ENCODE measurements around the gene ISG20L2. TPM values are rescaled to one million over a fixed set of nuclear protein-coding genes. Genes with fewer than 3 reads are reported as not detected.

The ISG20L2 gene
- total RNA-seq, 6 experiments from 2014 or later = 10.3 to 14.1 (median 12.2) TPM

DNA sequence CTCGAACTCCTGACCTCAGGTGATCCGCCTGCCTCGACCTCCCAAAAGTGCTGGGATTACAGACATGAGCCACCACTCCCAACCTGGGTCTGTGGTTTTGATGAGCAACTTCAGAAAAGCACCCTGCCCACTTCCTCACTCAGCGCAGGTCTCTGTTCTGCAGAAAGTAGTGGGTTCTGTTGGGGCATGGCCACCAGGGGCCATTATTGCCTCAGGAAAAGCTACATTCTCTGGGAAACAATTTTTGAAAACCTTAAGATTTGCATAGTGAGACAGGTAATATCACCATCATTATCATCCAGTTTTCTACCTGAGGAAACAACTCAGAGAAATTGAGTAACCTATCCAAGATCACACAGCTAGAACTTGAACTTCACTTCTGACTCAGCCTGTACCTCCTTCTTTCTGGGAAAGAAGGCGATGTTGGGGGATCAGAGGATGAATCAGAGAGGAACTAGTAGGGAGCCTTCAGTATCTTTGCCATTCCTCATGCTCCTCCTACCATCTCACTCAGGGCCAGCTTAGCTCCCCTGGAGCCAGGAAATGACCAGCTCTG is 44.3 kb downstream of the ISG20L2 start:
- H3K9me3 ChIP-seq = no peaks in the 10 kb centered on the region
- WGBS (ENCODE audit: insufficient coverage, low coverage, low lambda C conversion rate, missing lambda C conversion rate) = 48% methylated on average over 2 of the region's 5 CpGs
- no peaks in the 10 kb centered on the region for H3K27me3 ChIP-seq
- no peak for TF ChIP-seq POLR2A (IDR thresholded peaks at IDR 0.05)
- TF ChIP-seq, protein P1, sequence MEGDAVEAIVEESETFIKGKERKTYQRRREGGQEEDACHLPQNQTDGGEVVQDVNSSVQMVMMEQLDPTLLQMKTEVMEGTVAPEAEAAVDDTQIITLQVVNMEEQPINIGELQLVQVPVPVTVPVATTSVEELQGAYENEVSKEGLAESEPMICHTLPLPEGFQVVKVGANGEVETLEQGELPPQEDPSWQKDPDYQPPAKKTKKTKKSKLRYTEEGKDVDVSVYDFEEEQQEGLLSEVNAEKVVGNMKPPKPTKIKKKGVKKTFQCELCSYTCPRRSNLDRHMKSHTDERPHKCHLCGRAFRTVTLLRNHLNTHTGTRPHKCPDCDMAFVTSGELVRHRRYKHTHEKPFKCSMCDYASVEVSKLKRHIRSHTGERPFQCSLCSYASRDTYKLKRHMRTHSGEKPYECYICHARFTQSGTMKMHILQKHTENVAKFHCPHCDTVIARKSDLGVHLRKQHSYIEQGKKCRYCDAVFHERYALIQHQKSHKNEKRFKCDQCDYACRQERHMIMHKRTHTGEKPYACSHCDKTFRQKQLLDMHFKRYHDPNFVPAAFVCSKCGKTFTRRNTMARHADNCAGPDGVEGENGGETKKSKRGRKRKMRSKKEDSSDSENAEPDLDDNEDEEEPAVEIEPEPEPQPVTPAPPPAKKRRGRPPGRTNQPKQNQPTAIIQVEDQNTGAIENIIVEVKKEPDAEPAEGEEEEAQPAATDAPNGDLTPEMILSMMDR (IDR thresholded peaks at IDR 0.05) = no peak
- no peak overlapping the region for H3K27ac ChIP-seq
- ATAC-seq (no peak), DNase-seq (no peak)
- no peak overlapping the region for H3K4me3 ChIP-seq
- intact Hi-C loops (cut with DNase I) = no loop called here
- peaks cover 0 to 1% (median 0%) of the 10 kb centered on the region in 4 donors for H3K4me1 ChIP-seq
- no peaks in the 10 kb centered on the region for H3K36me3 ChIP-seq

DNA sequence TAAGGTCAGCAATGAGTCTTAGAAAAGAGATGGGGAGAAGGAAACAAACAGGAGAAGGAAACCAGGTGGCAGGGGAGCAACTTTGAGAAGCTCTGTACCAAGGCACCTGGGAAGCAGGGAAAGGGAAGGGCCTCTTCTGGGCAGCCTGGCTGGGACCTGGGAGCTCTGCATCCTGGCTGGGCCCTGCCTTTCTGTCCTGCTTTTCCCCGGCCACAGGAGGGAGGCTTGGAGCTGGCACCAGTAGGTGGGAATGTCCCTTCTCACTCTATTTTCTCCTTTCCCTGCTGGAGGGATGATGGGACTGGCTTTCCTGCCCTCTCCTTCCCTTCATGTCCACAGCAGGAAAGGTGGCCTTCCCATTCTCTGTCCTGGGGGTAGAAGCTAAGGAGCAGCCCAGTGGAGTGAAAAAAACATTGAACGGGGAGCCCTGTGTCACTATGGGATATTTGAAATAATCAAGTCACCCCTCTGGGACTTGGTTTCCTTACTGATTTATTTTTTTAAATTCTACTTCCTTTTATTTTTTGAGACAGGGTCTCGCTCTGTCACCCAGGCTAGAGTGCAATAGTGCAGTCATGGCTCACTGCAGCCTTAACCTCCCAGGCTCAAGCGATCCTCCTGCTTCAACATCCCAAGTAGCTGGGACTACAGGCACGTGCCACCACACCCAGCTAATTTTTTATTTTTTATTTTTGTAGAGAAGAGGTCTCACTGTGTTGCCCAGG is 46.2 kb downstream of the ISG20L2 start:
- no peak for TF ChIP-seq POLR2A (IDR thresholded peaks at IDR 0.05)
- TF ChIP-seq, protein P1 (IDR thresholded peaks at IDR 0.05) = no peak
- H3K27ac ChIP-seq = no peak overlapping the region
- ATAC-seq (no peak), DNase-seq (no peak)
- WGBS (ENCODE audit: insufficient coverage, low coverage, low lambda C conversion rate, missing lambda C conversion rate) = 29% methylated on average over 2 of the region's 5 CpGs
- no peaks in the 10 kb centered on the region for H3K36me3 ChIP-seq
- no peaks in the 10 kb centered on the region for H3K4me1 ChIP-seq
- H3K27me3 ChIP-seq = peaks cover 0 to 3% of the 10 kb centered on the region in 2 donors
- H3K9me3 ChIP-seq = no peaks in the 10 kb centered on the region
- intact Hi-C loops (cut with DNase I) = no loop called here
- H3K4me3 ChIP-seq = no peak overlapping the region

DNA sequence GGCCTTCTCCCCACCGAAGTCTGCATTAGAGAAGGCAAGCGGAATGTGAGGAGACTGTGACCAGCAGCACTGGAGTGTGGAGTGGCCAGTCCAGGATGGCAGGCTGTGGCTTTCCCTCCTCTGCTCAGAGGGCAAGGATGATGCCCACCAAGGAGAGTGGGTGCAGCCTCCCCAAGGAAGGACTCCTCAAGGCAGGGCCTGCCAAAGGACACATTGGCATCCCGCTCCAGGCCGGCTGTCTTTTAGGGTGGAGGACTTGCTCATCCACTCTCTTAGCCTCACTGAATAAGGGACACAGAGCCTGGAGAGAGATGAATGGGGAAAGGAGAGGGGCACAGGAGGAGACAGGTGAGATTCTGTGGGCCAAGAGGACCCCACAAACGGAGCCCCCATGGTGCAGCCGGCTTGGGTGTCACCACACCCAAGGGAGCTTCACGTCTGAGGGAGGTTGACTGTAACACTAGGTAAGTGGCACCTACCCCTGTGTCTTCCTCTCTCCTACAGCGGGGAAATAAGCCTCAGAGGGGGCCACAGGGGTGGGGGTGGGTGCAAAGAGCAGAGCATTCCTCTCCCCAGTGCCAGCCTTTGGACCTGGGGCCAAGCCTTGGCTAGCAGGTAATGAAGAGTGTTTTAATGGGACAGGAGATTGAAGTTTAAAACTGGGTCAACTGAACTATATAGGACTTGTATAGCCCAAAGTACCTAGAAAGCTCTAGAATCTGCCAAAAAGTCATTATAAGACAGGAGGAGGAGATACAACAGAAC is 47.2 kb downstream of the ISG20L2 start:
- ATAC-seq (no peak), DNase-seq (no peak)
- peaks cover 0 to 7% of the 10 kb centered on the region in 2 donors for H3K27me3 ChIP-seq
- no peak overlapping the region for H3K4me3 ChIP-seq
- TF ChIP-seq POLR2A (IDR thresholded peaks at IDR 0.05) = no peak
- TF ChIP-seq, protein P1 (IDR thresholded peaks at IDR 0.05) = no peak
- WGBS (ENCODE audit: insufficient coverage, low coverage, low lambda C conversion rate, missing lambda C conversion rate) = 80% methylated on average over 4 of the region's 8 CpGs
- no peaks in the 10 kb centered on the region for H3K9me3 ChIP-seq
- no peaks in the 10 kb centered on the region for H3K36me3 ChIP-seq
- no peaks in the 10 kb centered on the region for H3K4me1 ChIP-seq
- intact Hi-C loops (cut with DNase I) = no loop called here
- no peak overlapping the region for H3K27ac ChIP-seq

GRCh38 chr1:156680056-156680455 is 48.5 kb downstream of the ISG20L2 start:
- 30% methylated on average over 2 of the region's 2 CpGs for WGBS (ENCODE audit: insufficient coverage, low coverage, low lambda C conversion rate, missing lambda C conversion rate)
- no peak overlapping the region for H3K27ac ChIP-seq
- DNase-seq (no peak), ATAC-seq (no peak)
- no peak overlapping the region for H3K4me3 ChIP-seq
- no peaks in the 10 kb centered on the region for H3K4me1 ChIP-seq
- H3K27me3 ChIP-seq = peaks cover 0 to 7% of the 10 kb centered on the region in 2 donors
- no peaks in the 10 kb centered on the region for H3K36me3 ChIP-seq
- intact Hi-C loops (cut with DNase I) = no loop called here
- no peaks in the 10 kb centered on the region for H3K9me3 ChIP-seq
- TF ChIP-seq POLR2A (IDR thresholded peaks at IDR 0.05) = no peak
- TF ChIP-seq, protein P1 (IDR thresholded peaks at IDR 0.05) = no peak
